Vagina (tissue), 2 donors: ENCODE results near the gene FBLN1.
A peak's percentile ranks its signal among the peaks of the same experiment; 100 is the strongest.

Source experiments
- POLR2A ChIP-seq, 2 donors: fragments of 450-650 bp; IDR thresholded peaks; one replicate each; pipeline ENCODE4 v1.6.1; 2017; ENCODE audit warnings: antibody characterized with exemption in 2 of 2, mild to moderate bottlenecking in 2 of 2, moderate library complexity in 2 of 2
- POLR2AphosphoS5 ChIP-seq, 2 donors: sonication (generic); formaldehyde crosslinking; IDR thresholded peaks; one replicate each; pipeline ENCODE4 v1.9.0; 2017; ENCODE audit warnings: antibody characterized with exemption in 2 of 2, mild to moderate bottlenecking in 2 of 2, low read depth in 1 of 2; ENCODE audit not compliant: insufficient read depth in 1 of 2
- TF ChIP-seq, protein P1 (sequence below), 3 experiments: fragments of 450-650 bp in 2 of 3; fragments of 200-600 bp in 1 of 3; sonication (generic) in 1 of 3; IDR thresholded peaks; one replicate each; pipeline ENCODE4 v1.5.1; 2017 to 2019; ENCODE audit warnings: antibody characterized with exemption in 3 of 3, mild to moderate bottlenecking in 2 of 3, moderate library complexity in 2 of 3

GRCh38 chr22:45599836-45600577 is 97.3 kb downstream of the FBLN1 start:
- TF ChIP-seq, protein P1, sequence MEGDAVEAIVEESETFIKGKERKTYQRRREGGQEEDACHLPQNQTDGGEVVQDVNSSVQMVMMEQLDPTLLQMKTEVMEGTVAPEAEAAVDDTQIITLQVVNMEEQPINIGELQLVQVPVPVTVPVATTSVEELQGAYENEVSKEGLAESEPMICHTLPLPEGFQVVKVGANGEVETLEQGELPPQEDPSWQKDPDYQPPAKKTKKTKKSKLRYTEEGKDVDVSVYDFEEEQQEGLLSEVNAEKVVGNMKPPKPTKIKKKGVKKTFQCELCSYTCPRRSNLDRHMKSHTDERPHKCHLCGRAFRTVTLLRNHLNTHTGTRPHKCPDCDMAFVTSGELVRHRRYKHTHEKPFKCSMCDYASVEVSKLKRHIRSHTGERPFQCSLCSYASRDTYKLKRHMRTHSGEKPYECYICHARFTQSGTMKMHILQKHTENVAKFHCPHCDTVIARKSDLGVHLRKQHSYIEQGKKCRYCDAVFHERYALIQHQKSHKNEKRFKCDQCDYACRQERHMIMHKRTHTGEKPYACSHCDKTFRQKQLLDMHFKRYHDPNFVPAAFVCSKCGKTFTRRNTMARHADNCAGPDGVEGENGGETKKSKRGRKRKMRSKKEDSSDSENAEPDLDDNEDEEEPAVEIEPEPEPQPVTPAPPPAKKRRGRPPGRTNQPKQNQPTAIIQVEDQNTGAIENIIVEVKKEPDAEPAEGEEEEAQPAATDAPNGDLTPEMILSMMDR (IDR thresholded peaks at IDR 0.05), result no peak
- TF ChIP-seq POLR2A (IDR thresholded peaks at IDR 0.05) (no peak), POLR2AphosphoS5 (IDR thresholded peaks at IDR 0.05; ENCODE audit: insufficient read depth in 1 of 2, low read depth in 1 of 2) (peak in 1 of 2 donors; percentile 15)
